WERI-Rb-1 (cell line): ENCODE results near the gene FAM240A.

ENCODE experiments used
- DNase-seq: peaks from one replicate; pipeline ENCODE4 v3.0.0-alpha.2; 2020
- H3K27ac ChIP-seq: fragments of 250-450 bp; sonication (Bioruptor Pico); 2 replicates; pipeline ENCODE4 v1.5.1; 2020; ENCODE audit warnings: mild to moderate bottlenecking, moderate library complexity
- H3K27me3 ChIP-seq: fragments of 250-450 bp; sonication (Bioruptor Pico); 2 replicates; pipeline ENCODE4 v1.5.1; 2021; ENCODE audit warnings: mild to moderate bottlenecking, low read depth, moderate library complexity; ENCODE audit not compliant: insufficient read depth, severe bottlenecking
- H3K36me3 ChIP-seq: fragments of 250-450 bp; sonication (Bioruptor Pico); 2 replicates; pipeline ENCODE4 v1.5.1; 2020; ENCODE audit warnings: mild to moderate bottlenecking, moderate library complexity
- H3K4me3 ChIP-seq: 2 replicates; pipeline ENCODE4 v1.5.1; 2011; ENCODE audit warnings: low read depth, mild to moderate bottlenecking, control low read depth, low read length
- H3K9me3 ChIP-seq: fragments of 250-450 bp; sonication (Bioruptor Pico); 2 replicates; pipeline ENCODE4 v1.5.1; 2021; ENCODE audit warnings: mild to moderate bottlenecking, moderate library complexity; ENCODE audit not compliant: severe bottlenecking
- TF ChIP-seq, protein P1 (sequence below): IDR thresholded peaks from 2 replicates; pipeline ENCODE4 v1.5.1; 2011; ENCODE audit warnings: low read depth, mild to moderate bottlenecking, control low read depth, inconsistent platforms, low read length

Gene FAM240A

GRCh38 chr3:46667061-46667621 is 54.8 kb downstream of the FAM240A start:
- no peaks in the 10 kb centered on the region for H3K27me3 ChIP-seq
- no peak overlapping the region for H3K27ac ChIP-seq
- TF ChIP-seq, protein P1, sequence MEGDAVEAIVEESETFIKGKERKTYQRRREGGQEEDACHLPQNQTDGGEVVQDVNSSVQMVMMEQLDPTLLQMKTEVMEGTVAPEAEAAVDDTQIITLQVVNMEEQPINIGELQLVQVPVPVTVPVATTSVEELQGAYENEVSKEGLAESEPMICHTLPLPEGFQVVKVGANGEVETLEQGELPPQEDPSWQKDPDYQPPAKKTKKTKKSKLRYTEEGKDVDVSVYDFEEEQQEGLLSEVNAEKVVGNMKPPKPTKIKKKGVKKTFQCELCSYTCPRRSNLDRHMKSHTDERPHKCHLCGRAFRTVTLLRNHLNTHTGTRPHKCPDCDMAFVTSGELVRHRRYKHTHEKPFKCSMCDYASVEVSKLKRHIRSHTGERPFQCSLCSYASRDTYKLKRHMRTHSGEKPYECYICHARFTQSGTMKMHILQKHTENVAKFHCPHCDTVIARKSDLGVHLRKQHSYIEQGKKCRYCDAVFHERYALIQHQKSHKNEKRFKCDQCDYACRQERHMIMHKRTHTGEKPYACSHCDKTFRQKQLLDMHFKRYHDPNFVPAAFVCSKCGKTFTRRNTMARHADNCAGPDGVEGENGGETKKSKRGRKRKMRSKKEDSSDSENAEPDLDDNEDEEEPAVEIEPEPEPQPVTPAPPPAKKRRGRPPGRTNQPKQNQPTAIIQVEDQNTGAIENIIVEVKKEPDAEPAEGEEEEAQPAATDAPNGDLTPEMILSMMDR = no peak
- H3K36me3 ChIP-seq = no peaks in the 10 kb centered on the region
- H3K9me3 ChIP-seq = no peaks in the 10 kb centered on the region
- DNase-seq = no peak
- no peak overlapping the region for H3K4me3 ChIP-seq

- no peaks in the 10 kb centered on the region for H3K27me3 ChIP-seq
- H3K9me3 ChIP-seq = no peaks in the 10 kb centered on the region
- H3K4me3 ChIP-seq = no peak overlapping the region
- no peaks in the 10 kb centered on the region for H3K36me3 ChIP-seq
- TF ChIP-seq, protein P1 = no peak
- DNase-seq = no peak
- no peak overlapping the region for H3K27ac ChIP-seq
Measured at GRCh38 chr3:46667657-46668056, 55.3 kb downstream of the FAM240A start.

DNA sequence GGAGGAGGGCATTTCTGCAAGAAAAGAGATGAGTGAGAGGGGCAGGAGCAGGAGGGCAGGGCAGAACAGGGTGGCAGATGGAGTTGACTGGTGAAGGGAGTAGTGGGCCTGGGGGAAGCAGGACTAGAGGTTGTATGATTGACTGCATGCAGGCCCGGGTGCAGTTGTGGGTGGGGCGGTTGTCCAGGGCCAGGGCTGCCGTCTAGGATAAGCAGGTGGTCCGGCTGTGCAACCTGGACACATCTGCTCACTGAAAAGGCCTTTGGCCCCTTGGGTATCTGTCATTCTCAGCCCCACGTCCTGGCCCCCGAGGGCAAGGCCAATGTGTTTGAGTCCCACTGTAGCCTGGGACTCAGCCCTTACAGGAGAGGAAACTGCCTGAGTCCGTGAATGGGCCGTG is 55.8 kb downstream of the FAM240A start:
- H3K36me3 ChIP-seq = no peaks in the 10 kb centered on the region
- no peak for DNase-seq
- no peak overlapping the region for H3K4me3 ChIP-seq
- H3K27ac ChIP-seq = no peak overlapping the region
- H3K9me3 ChIP-seq = no peaks in the 10 kb centered on the region
- no peaks in the 10 kb centered on the region for H3K27me3 ChIP-seq
- TF ChIP-seq, protein P1 = no peak

- Histone ChIP-seq H3K36me3 (no peaks in the 10 kb centered on the region), H3K4me3 (no peak overlapping the region), H3K27ac (no peak overlapping the region), H3K27me3 (no peaks in the 10 kb centered on the region), H3K9me3 (no peaks in the 10 kb centered on the region)
- no peak for DNase-seq
- TF ChIP-seq, protein P1 = no peak
Measured at GRCh38 chr3:46668591-46668990, 56.3 kb downstream of the FAM240A start.

DNA sequence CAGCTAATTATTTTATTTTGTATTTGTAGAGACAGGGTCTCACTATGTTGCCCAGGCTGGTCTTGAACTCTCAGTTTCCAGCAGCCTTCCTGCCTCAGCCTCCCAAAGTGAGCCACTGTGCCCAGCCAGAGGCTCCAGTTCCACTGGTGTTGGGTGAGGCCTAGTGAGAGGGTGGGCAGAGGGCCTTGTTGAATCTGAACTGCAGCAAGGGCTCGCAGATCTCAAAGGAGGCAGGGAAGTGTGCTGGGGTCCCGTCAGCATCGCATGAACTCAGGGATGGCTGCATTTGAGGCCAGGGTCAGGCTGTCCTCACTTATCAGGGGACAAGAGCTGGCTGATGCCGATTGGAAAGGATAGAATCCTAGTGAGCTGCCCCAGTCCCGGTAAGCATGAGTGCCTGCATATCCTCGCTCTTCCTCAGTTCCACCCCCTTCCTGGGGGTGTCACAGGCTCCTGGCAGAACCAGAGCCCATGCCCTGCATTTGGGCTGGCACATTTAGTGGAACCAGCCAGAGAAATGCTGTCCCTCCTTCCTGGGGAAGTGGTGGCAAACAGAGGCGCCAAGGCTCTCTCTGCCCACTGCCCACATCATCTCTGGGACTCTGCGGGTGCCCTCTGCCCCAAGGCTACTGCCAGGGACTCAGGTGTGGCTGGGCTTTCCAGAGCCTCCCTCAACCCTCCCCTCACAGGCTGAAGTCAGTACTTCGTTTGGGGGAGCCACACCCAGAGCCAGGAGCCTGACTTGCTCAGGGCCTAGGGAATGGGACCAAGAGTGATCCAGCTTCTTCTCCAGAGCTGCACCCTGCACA is 57.1 kb downstream of the FAM240A start:
- Histone ChIP-seq H3K4me3 (no peak overlapping the region), H3K36me3 (no peaks in the 10 kb centered on the region), H3K27ac (no peak overlapping the region), H3K27me3 (no peaks in the 10 kb centered on the region), H3K9me3 (no peaks in the 10 kb centered on the region)
- TF ChIP-seq, protein P1 = no peak
- peak; percentile 5 for DNase-seq
